PC-3 (cell line): Measurements from ENCODE around the gene PTPRD. TPM values are rescaled to one million over a fixed set of nuclear protein-coding genes. Genes with fewer than 3 reads are reported as not detected.

ENCODE experiments used
- ATAC-seq: fragments of 200-7000 bp; cut with Tn5 transposase; 2 replicates; pipeline ENCODE4 v1.9.1; 2020; ENCODE audit warnings: mild to moderate bottlenecking, moderate library complexity
- BruUV-seq: library from RNA; stranded (reverse); fragments of 400-500 nt; replicated peaks from 2 replicates; lab custom pipeline; 2021; lab: Mats Ljungman, UMichigan
- CTCF ChIA-PET: fragments of 300-600 bp; sonication (Branson Sonifier 250); formaldehyde crosslinking; loops from one replicate; lab custom pipeline; 2022; ENCODE audit warnings: antibody characterized with exemption; lab: Charles Lee
- POLR2A ChIA-PET: fragments of 300-600 bp; sonication (Branson Sonifier 250); formaldehyde crosslinking; loops from one replicate; lab custom pipeline; 2022; ENCODE audit warnings: antibody characterized with exemption; ENCODE audit not compliant: unreplicated experiment; lab: Charles Lee
- DNase-seq: peaks from one replicate; pipeline ENCODE4 v3.0.0-alpha.2; 2015
- H2AFZ ChIP-seq: fragments of 300-600 bp; sonication (generic); 2 replicates; pipeline ENCODE4 v1.6.0; 2016; ENCODE audit warnings: antibody characterized with exemption, low read length
- H3F3A ChIP-seq: fragments of 300-600 bp; sonication (generic); one replicate; pipeline ENCODE4 v1.6.0; 2017; ENCODE audit warnings: antibody characterized with exemption, low read length, control low read depth, mild to moderate bottlenecking; ENCODE audit not compliant: unreplicated experiment
- H3K27ac ChIP-seq: fragments of 300-600 bp; sonication (generic); 2 replicates; pipeline ENCODE4 v1.5.1; 2016; ENCODE audit warnings: mild to moderate bottlenecking, low read length
- H3K27me3 ChIP-seq: fragments of 300-600 bp; sonication (generic); 2 replicates; pipeline ENCODE4 v1.6.1; 2016; ENCODE audit warnings: low read length, mixed read lengths
- H3K36me3 ChIP-seq: fragments of 300-600 bp; sonication (generic); 2 replicates; pipeline ENCODE4 v1.6.1; 2016; ENCODE audit warnings: low read depth, mixed run types, low read length, mixed read lengths
- H3K4me1 ChIP-seq: fragments of 300-600 bp; sonication (generic); 2 replicates; pipeline ENCODE4 v1.5.1; 2016; ENCODE audit warnings: low read length; ENCODE audit not compliant: insufficient read depth
- H3K4me2 ChIP-seq: fragments of 300-600 bp; sonication (generic); 2 replicates; pipeline ENCODE4 v1.6.0; 2016; ENCODE audit warnings: low read length
- H3K4me3 ChIP-seq: fragments of 300-600 bp; sonication (generic); 2 replicates; pipeline ENCODE4 v1.5.1; 2016; ENCODE audit warnings: mild to moderate bottlenecking, low read length, mixed read lengths
- H3K79me2 ChIP-seq: fragments of 300-600 bp; sonication (generic); 2 replicates; pipeline ENCODE4 v1.6.1; 2017; ENCODE audit warnings: low read length, mixed read lengths
- H3K9ac ChIP-seq: fragments of 300-600 bp; sonication (generic); 2 replicates; pipeline ENCODE4 v1.6.0; 2016; ENCODE audit warnings: mild to moderate bottlenecking, low read length
- H3K9me2 ChIP-seq: fragments of 300-600 bp; sonication (generic); replicated peaks from 2 replicates; pipeline ENCODE4 v1.6.1; 2016; ENCODE audit warnings: mixed run types, low read length, mixed read lengths
- H3K9me3 ChIP-seq: fragments of 300-600 bp; sonication (generic); 2 replicates; pipeline ENCODE4 v1.6.1; 2016; ENCODE audit warnings: low read length, mixed read lengths
- H4K20me1 ChIP-seq: fragments of 300-600 bp; sonication (generic); 2 replicates; pipeline ENCODE4 v1.6.1; 2016; ENCODE audit warnings: low read length, mixed read lengths
- CTCF ChIP-seq: fragments of 300-600 bp; sonication (generic); conservative IDR thresholded peaks from 2 replicates; pipeline ENCODE4 v1.5.1; 2017; ENCODE audit warnings: antibody characterized with exemption, low read depth, mild to moderate bottlenecking, low read length
- EZH2 ChIP-seq: fragments of 300-600 bp; sonication (generic); IDR thresholded peaks from one replicate; pipeline ENCODE4 v1.6.1; 2017; ENCODE audit warnings: antibody characterized with exemption, mild to moderate bottlenecking, low read length; ENCODE audit not compliant: unreplicated experiment
- EZH2phosphoT487 ChIP-seq: fragments of 300-600 bp; sonication (generic); IDR thresholded peaks from 2 replicates; pipeline ENCODE4 v1.6.1; 2018; ENCODE audit warnings: mild to moderate bottlenecking, antibody characterized with exemption, low read length, borderline replicate concordance
- intact Hi-C: fragments of 100-400 bp; cut with micrococcal nuclease; formaldehyde crosslinking; loops from 2 replicates; pipeline ENCODE4 v1.9.0; 2023
- total RNA-seq: library from RNA; depleted of rRNA; stranded (reverse); fragments of >200 nt; gene quantifications from 2 replicates; pipeline ENCODE4 v1.2.3, GENCODE V29; 2014

The PTPRD gene
- total RNA-seq, 1 experiment from 2014 or later, result not detected

GRCh38 chr9:9913276-9913832, 699.4 kb downstream of the PTPRD start:
- intact Hi-C loops, result loop anchor here (5.0 kb wide), 1 partner anchor 121 kb away; no protein-coding TSS in a partner anchor
- DNase-seq, result no peak
- POLR2A ChIA-PET, result no interaction called here

GRCh38 chr9:9912459-9912858, 700.3 kb downstream of the PTPRD start:
- H3K4me1 ChIP-seq, result no peaks in the 10 kb centered on the region
- ATAC-seq (no peak), DNase-seq (no peak)
- intact Hi-C loops, result loop anchor here (5.0 kb wide), 1 partner anchor 120 kb away; no protein-coding TSS in a partner anchor
- no peaks in the 10 kb centered on the region for H3F3A ChIP-seq
- ChIA-PET POLR2A (no interaction called here), CTCF (no interaction called here)
- no peak overlapping the region for H3K4me2 ChIP-seq
- no TSS peak for BruUV-seq
- no peaks in the 10 kb centered on the region for H4K20me1 ChIP-seq
- no peak overlapping the region for H3K4me3 ChIP-seq
- H3K9me3 ChIP-seq, result 0 out of 2 replicates have a peak, but pooled peaks cover 4% of the 10 kb centered on the region
- no peak overlapping the region for H3K27ac ChIP-seq
- no peak overlapping the region for H3K9ac ChIP-seq
- no peaks in the 10 kb centered on the region for H3K27me3 ChIP-seq
- H3K9me2 ChIP-seq, result no peaks in the 10 kb centered on the region
- H3K36me3 ChIP-seq, result no peaks in the 10 kb centered on the region
- no peak overlapping the region for H2AFZ ChIP-seq
- no peak for TF ChIP-seq EZH2phosphoT487
- peak; percentile 28; the same call in 1 of the 2 replicates for TF ChIP-seq CTCF
- TF ChIP-seq EZH2, result no peak
- H3K79me2 ChIP-seq, result no peaks in the 10 kb centered on the region

More at GRCh38 chr9:9913276-9913832, 699.4 kb downstream of the PTPRD start:
- H3K4me2 ChIP-seq, result no peak overlapping the region
- H3K9ac ChIP-seq, result no peak overlapping the region
- no peaks in the 10 kb centered on the region for H3K36me3 ChIP-seq
- H3K27ac ChIP-seq, result no peak overlapping the region
- H4K20me1 ChIP-seq, result no peaks in the 10 kb centered on the region
- H3K27me3 ChIP-seq, result no peaks in the 10 kb centered on the region
- no peak overlapping the region for H3K4me3 ChIP-seq
- 0 out of 2 replicates have a peak, but pooled peaks cover 4% of the 10 kb centered on the region for H3K9me3 ChIP-seq
- CTCF ChIA-PET, result no interaction called here
- no peaks in the 10 kb centered on the region for H3K79me2 ChIP-seq
- no peaks in the 10 kb centered on the region for H3K4me1 ChIP-seq
- no peak overlapping the region for H2AFZ ChIP-seq
- no peaks in the 10 kb centered on the region for H3K9me2 ChIP-seq
- no TSS peak for BruUV-seq
- no peaks in the 10 kb centered on the region for H3F3A ChIP-seq
- no peak for ATAC-seq
- TF ChIP-seq EZH2 (no peak), EZH2phosphoT487 (no peak)

GRCh38 chr9:9905736-9906135, 707.1 kb downstream of the PTPRD start:
- H3K4me1 ChIP-seq, result no peaks in the 10 kb centered on the region
- H3K4me3 ChIP-seq, result no peak overlapping the region
- H3K4me2 ChIP-seq, result no peak overlapping the region
- no peak overlapping the region for H3K27ac ChIP-seq
- no peaks in the 10 kb centered on the region for H3K9me2 ChIP-seq
- DNase-seq (no peak), ATAC-seq (no peak)
- intact Hi-C loops, result no loop called here
- H3F3A ChIP-seq, result no peaks in the 10 kb centered on the region
- H4K20me1 ChIP-seq, result no peaks in the 10 kb centered on the region
- no peaks in the 10 kb centered on the region for H3K36me3 ChIP-seq
- ChIA-PET POLR2A (no interaction called here), CTCF (no interaction called here)
- H2AFZ ChIP-seq, result no peak overlapping the region
- no TSS peak for BruUV-seq
- no peaks in the 10 kb centered on the region for H3K9me3 ChIP-seq
- TF ChIP-seq CTCF, result no peak
- no peak for TF ChIP-seq EZH2
- TF ChIP-seq EZH2phosphoT487, result no peak
- H3K9ac ChIP-seq, result no peak overlapping the region
- H3K27me3 ChIP-seq, result no peaks in the 10 kb centered on the region
- no peaks in the 10 kb centered on the region for H3K79me2 ChIP-seq
